ENCODE results near the gene TULP4.
"Not testable (repeated sequence)": the region's sequence is repeated elsewhere in the genome, so short reads cannot be mapped to it uniquely, and the experiment has no call there.

Gene TULP4

GRCh38 chr6:158295976-158296853, 16.1 kb upstream of the TULP4 start:
- DNase-seq (ENCODE audit: low read depth in 1 of 2, low spot score in 1 of 2), result not testable (repeated sequence)

- DNase-seq (ENCODE audit: low read depth in 1 of 2, low spot score in 1 of 2), result not testable (repeated sequence)
Observed at GRCh38 chr6:158296854-158297324, 15.4 kb upstream of the TULP4 start.

- not testable (repeated sequence) for DNase-seq (ENCODE audit: low read depth in 1 of 2, low spot score in 1 of 2)
Observed at GRCh38 chr6:158297657-158298056, 14.6 kb upstream of the TULP4 start.

GRCh38 chr6:158300306-158301143, 11.7 kb upstream of the TULP4 start:
- not testable (repeated sequence) for DNase-seq (ENCODE audit: low read depth in 1 of 2, low spot score in 1 of 2)

- DNase-seq (ENCODE audit: low read depth in 1 of 2, low spot score in 1 of 2), result not testable (repeated sequence)
Observed at GRCh38 chr6:158301561-158301960, 10.7 kb upstream of the TULP4 start.

- not testable (repeated sequence) for DNase-seq (ENCODE audit: low read depth in 1 of 2, low spot score in 1 of 2)
Observed at GRCh38 chr6:158302195-158302796, 10.0 kb upstream of the TULP4 start.

- no peak for DNase-seq (ENCODE audit: low read depth in 1 of 2, low spot score in 1 of 2)
Observed at GRCh38 chr6:158303210-158303731, 9.0 kb upstream of the TULP4 start.

- DNase-seq (ENCODE audit: low read depth in 1 of 2, low spot score in 1 of 2), result no peak
Observed at GRCh38 chr6:158304254-158304653, 8.0 kb upstream of the TULP4 start.

GRCh38 chr6:158309814-158310213, 2.5 kb upstream of the TULP4 start:
- DNase-seq (ENCODE audit: low read depth in 1 of 2, low spot score in 1 of 2), result no peak

GRCh38 chr6:158311193-158311592, 1.1 kb upstream of the TULP4 start:
- DNase-seq (ENCODE audit: low read depth in 1 of 2, low spot score in 1 of 2), result no peak

GRCh38 chr6:158311626-158312025, 639 bp upstream of the TULP4 start:
- DNase-seq (ENCODE audit: low read depth in 1 of 2, low spot score in 1 of 2), result no peak

- no peak for DNase-seq (ENCODE audit: low read depth in 1 of 2, low spot score in 1 of 2)
Observed at GRCh38 chr6:158312672-158313397, 570 bp downstream of the TULP4 start.

GRCh38 chr6:158313989-158314388, 1.7 kb downstream of the TULP4 start:
- no peak for DNase-seq (ENCODE audit: low read depth in 1 of 2, low spot score in 1 of 2)

GRCh38 chr6:158314737-158315136, 2.5 kb downstream of the TULP4 start:
- no peak for DNase-seq (ENCODE audit: low read depth in 1 of 2, low spot score in 1 of 2)

- no peak for DNase-seq (ENCODE audit: low read depth in 1 of 2, low spot score in 1 of 2)
Observed at GRCh38 chr6:158316022-158316421, 3.8 kb downstream of the TULP4 start.

GRCh38 chr6:158321960-158322359, 9.7 kb downstream of the TULP4 start:
- DNase-seq (ENCODE audit: low read depth in 1 of 2, low spot score in 1 of 2), result no peak

GRCh38 chr6:158322400-158322723, 10.1 kb downstream of the TULP4 start:
- no peak for DNase-seq (ENCODE audit: low read depth in 1 of 2, low spot score in 1 of 2)

- DNase-seq (ENCODE audit: low read depth in 1 of 2, low spot score in 1 of 2), result no peak
Observed at GRCh38 chr6:158322724-158323560, 10.7 kb downstream of the TULP4 start.

GRCh38 chr6:158323561-158323958, 11.3 kb downstream of the TULP4 start:
- no peak for DNase-seq (ENCODE audit: low read depth in 1 of 2, low spot score in 1 of 2)

GRCh38 chr6:158324136-158324535, 11.9 kb downstream of the TULP4 start:
- no peak for DNase-seq (ENCODE audit: low read depth in 1 of 2, low spot score in 1 of 2)
